ENCODE results near the gene TRPT1. TPM values are rescaled to one million over a fixed set of nuclear protein-coding genes. Genes with fewer than 3 reads are reported as not detected.

Gene TRPT1
- 10 to 100 TPM; 45.0 to 47.8 TPM for total RNA-seq

GRCh38 chr11:64225608-64226506, at the start of gene TRPT1, which contains the start of gene NUDT22:
Gene TRPT1 (minus strand): TSS chr11:64226186. CDS start chr11:64225860, 326 bp downstream.
Gene NUDT22 (plus strand): TSS chr11:64226274. CDS start chr11:64226653, 379 bp downstream.
- no peaks in the 10 kb centered on the region for H3K9me3 Mint-ChIP-seq

GRCh38 chr11:64275031-64275800, 49.2 kb upstream of the TRPT1 start:
- peaks cover 8% of the 10 kb centered on the region for H3K4me1 Mint-ChIP-seq
- ATAC-seq (ENCODE audit: low read depth) (no peak), DNase-seq (no peak)
- POLR2A ChIA-PET, result interaction anchor here (1.3 to 2.1 kb wide), 2 partner anchors 9 to 15 kb away, joined by 3 to 7 read pairs; partner anchors contain the start of gene BAD
- H3K9me3 Mint-ChIP-seq, result no peaks in the 10 kb centered on the region
- no peak overlapping the region for H3K4me3 Mint-ChIP-seq
- no peaks in the 10 kb centered on the region for H3K27me3 Mint-ChIP-seq
- H3K36me3 Mint-ChIP-seq, result peaks cover 4% of the 10 kb centered on the region
- H3K27ac Mint-ChIP-seq, result no peak overlapping the region

More at GRCh38 chr11:64225608-64226506, at the start of gene TRPT1, which contains the start of gene NUDT22:
- POLR2A ChIA-PET, result interaction anchor here (0.5 to 26.2 kb wide), 13 partner anchors 10 to 1684 kb away, joined by 3 to 419 read pairs (median 11); partner anchors contain the start of genes FERMT3, FKBP2, PLCB3 and PPP1R14B
- Mint-ChIP-seq H3K27ac (peak within 1 kb of the TSS; percentile 88), H3K27me3 (no peaks in the 10 kb centered on the region), H3K4me1 (peaks cover 24% of the 10 kb centered on the region), H3K36me3 (peaks cover 3% of the 10 kb centered on the region), H3K4me3 (peak within 1 kb of the TSS; percentile 92)
- DNase-seq (peak; percentile 98), ATAC-seq (ENCODE audit: low read depth) (peak; percentile 48)

- ATAC-seq (ENCODE audit: low read depth), result peak; percentile 69
- Mint-ChIP-seq H3K27me3 (no peaks in the 10 kb centered on the region), H3K36me3 (peaks cover 6% of the 10 kb centered on the region), H3K27ac (peak overlapping the region; percentile 96), H3K4me3 (peak overlapping the region; percentile 96), H3K9me3 (no peaks in the 10 kb centered on the region), H3K4me1 (peaks cover 23% of the 10 kb centered on the region)
- DNase-seq, result peak; percentile 99
- POLR2A ChIA-PET, result interaction anchor here (1.0 to 6.0 kb wide), 16 partner anchors 9 to 83 kb away, joined by 3 to 94 read pairs (median 13); partner anchors contain the start of genes BAD, ESRRA, FERMT3 and FKBP2
These were observed 43.7 kb upstream of the TRPT1 start for GRCh38 chr11:64269540-64270220.

GRCh38 chr11:64268893-64269539, 43.0 kb upstream of the TRPT1 start:
- no peaks in the 10 kb centered on the region for H3K9me3 Mint-ChIP-seq
- ATAC-seq (ENCODE audit: low read depth), result peak; percentile 23
- H3K4me1 Mint-ChIP-seq, result peaks cover 23% of the 10 kb centered on the region
- POLR2A ChIA-PET, result interaction anchor here (0.6 to 6.0 kb wide), 15 partner anchors 8 to 86 kb away, joined by 3 to 94 read pairs (median 13); partner anchors contain the start of genes BAD, ESRRA, FERMT3 and FKBP2
- H3K4me3 Mint-ChIP-seq, result peak overlapping the region; percentile 96
- H3K27me3 Mint-ChIP-seq, result no peaks in the 10 kb centered on the region
- peak; percentile 74 for DNase-seq
- H3K36me3 Mint-ChIP-seq, result peaks cover 6% of the 10 kb centered on the region
- H3K27ac Mint-ChIP-seq, result peak overlapping the region; percentile 96

- peaks cover 23% of the 10 kb centered on the region for H3K4me1 Mint-ChIP-seq
- no peaks in the 10 kb centered on the region for H3K27me3 Mint-ChIP-seq
- no peak for DNase-seq
- no peak for ATAC-seq (ENCODE audit: low read depth)
- peak overlapping the region; percentile 96 for H3K27ac Mint-ChIP-seq
- H3K9me3 Mint-ChIP-seq, result no peaks in the 10 kb centered on the region
- POLR2A ChIA-PET, result interaction anchor here (0.6 to 6.0 kb wide), 15 partner anchors 10 to 86 kb away, joined by 3 to 94 read pairs (median 13); partner anchors contain the start of genes BAD, ESRRA, FERMT3 and FKBP2
- H3K36me3 Mint-ChIP-seq, result peaks cover 6% of the 10 kb centered on the region
- H3K4me3 Mint-ChIP-seq, result peak overlapping the region; percentile 96
These were observed 42.3 kb upstream of the TRPT1 start for GRCh38 chr11:64268025-64268892.

- ATAC-seq (ENCODE audit: low read depth), result no peak
- Mint-ChIP-seq H3K27ac (peak overlapping the region; percentile 96), H3K4me3 (peak overlapping the region; percentile 96), H3K36me3 (peaks cover 8% of the 10 kb centered on the region), H3K27me3 (no peaks in the 10 kb centered on the region), H3K4me1 (peaks cover 25% of the 10 kb centered on the region), H3K9me3 (no peaks in the 10 kb centered on the region)
- POLR2A ChIA-PET, result interaction anchor here (1.0 to 6.0 kb wide), 6 partner anchors 12 to 61 kb away, joined by 3 to 94 read pairs (median 48); partner anchors contain the start of genes BAD, FERMT3, GPR137 and PLCB3
- no peak for DNase-seq
These were observed 41.4 kb upstream of the TRPT1 start for GRCh38 chr11:64267207-64267945.

- H3K27me3 Mint-ChIP-seq, result no peaks in the 10 kb centered on the region
- H3K27ac Mint-ChIP-seq, result no peak overlapping the region
- H3K9me3 Mint-ChIP-seq, result no peaks in the 10 kb centered on the region
- DNase-seq, result no peak
- peaks cover 10% of the 10 kb centered on the region for H3K36me3 Mint-ChIP-seq
- POLR2A ChIA-PET, result no interaction called here
- no peak overlapping the region for H3K4me3 Mint-ChIP-seq
- peaks cover 21% of the 10 kb centered on the region for H3K4me1 Mint-ChIP-seq
- ATAC-seq (ENCODE audit: low read depth), result no peak
These were observed 40.4 kb upstream of the TRPT1 start for GRCh38 chr11:64266339-64266738.

GRCh38 chr11:64265176-64266160, 39.5 kb upstream of the TRPT1 start:
- POLR2A ChIA-PET, result interaction anchor here (0.8 to 1.5 kb wide), 2 partner anchors 14 to 24 kb away, joined by 3 to 5 read pairs; partner anchors contain the start of genes FKBP2 and PLCB3
- Mint-ChIP-seq H3K27ac (peak overlapping the region; percentile 48), H3K9me3 (no peaks in the 10 kb centered on the region), H3K27me3 (no peaks in the 10 kb centered on the region), H3K4me3 (no peak overlapping the region), H3K36me3 (peaks cover 10% of the 10 kb centered on the region), H3K4me1 (peaks cover 19% of the 10 kb centered on the region)
- no peak for ATAC-seq (ENCODE audit: low read depth)
- DNase-seq, result no peak

GRCh38 chr11:64264371-64264852, 38.4 kb upstream of the TRPT1 start:
- DNase-seq, result no peak
- POLR2A ChIA-PET, result interaction anchor here (0.6 to 1.5 kb wide), 3 partner anchors 13 to 23 kb away, joined by 3 to 7 read pairs (median 5); partner anchors contain the start of genes FKBP2 and PLCB3
- ATAC-seq (ENCODE audit: low read depth), result no peak
- Mint-ChIP-seq H3K4me3 (no peak overlapping the region), H3K27me3 (no peaks in the 10 kb centered on the region), H3K9me3 (no peaks in the 10 kb centered on the region), H3K27ac (no peak overlapping the region), H3K36me3 (peaks cover 19% of the 10 kb centered on the region), H3K4me1 (peaks cover 19% of the 10 kb centered on the region)

GRCh38 chr11:64263947-64264317, 37.9 kb upstream of the TRPT1 start:
- DNase-seq, result no peak
- Mint-ChIP-seq H3K36me3 (peaks cover 19% of the 10 kb centered on the region), H3K27ac (no peak overlapping the region), H3K4me3 (no peak overlapping the region), H3K27me3 (no peaks in the 10 kb centered on the region), H3K9me3 (no peaks in the 10 kb centered on the region), H3K4me1 (peaks cover 18% of the 10 kb centered on the region)
- ATAC-seq (ENCODE audit: low read depth), result no peak
- POLR2A ChIA-PET, result no interaction called here

Data from activated naive CD8-positive, alpha-beta T cell treated with anti-CD3 and anti-CD28 coated beads, Interleukin-2, amount 10 ng/mL, durations not matched to agents 7 days and 5 days (primary cell).